SH-SY5Y (cell line): ENCODE results near the gene TOP2B.

ENCODE experiments used
- GATA2 ChIP-seq: IDR thresholded peaks from 2 replicates; pipeline ENCODE4 v1.6.1; 2011; ENCODE audit warnings: mild to moderate bottlenecking, low read depth, low read length
- GATA3 ChIP-seq: IDR thresholded peaks from 2 replicates; pipeline ENCODE4 v1.6.1; 2011; ENCODE audit warnings: low read depth, mild to moderate bottlenecking, low read length, moderate library complexity

Gene TOP2B, protein sequence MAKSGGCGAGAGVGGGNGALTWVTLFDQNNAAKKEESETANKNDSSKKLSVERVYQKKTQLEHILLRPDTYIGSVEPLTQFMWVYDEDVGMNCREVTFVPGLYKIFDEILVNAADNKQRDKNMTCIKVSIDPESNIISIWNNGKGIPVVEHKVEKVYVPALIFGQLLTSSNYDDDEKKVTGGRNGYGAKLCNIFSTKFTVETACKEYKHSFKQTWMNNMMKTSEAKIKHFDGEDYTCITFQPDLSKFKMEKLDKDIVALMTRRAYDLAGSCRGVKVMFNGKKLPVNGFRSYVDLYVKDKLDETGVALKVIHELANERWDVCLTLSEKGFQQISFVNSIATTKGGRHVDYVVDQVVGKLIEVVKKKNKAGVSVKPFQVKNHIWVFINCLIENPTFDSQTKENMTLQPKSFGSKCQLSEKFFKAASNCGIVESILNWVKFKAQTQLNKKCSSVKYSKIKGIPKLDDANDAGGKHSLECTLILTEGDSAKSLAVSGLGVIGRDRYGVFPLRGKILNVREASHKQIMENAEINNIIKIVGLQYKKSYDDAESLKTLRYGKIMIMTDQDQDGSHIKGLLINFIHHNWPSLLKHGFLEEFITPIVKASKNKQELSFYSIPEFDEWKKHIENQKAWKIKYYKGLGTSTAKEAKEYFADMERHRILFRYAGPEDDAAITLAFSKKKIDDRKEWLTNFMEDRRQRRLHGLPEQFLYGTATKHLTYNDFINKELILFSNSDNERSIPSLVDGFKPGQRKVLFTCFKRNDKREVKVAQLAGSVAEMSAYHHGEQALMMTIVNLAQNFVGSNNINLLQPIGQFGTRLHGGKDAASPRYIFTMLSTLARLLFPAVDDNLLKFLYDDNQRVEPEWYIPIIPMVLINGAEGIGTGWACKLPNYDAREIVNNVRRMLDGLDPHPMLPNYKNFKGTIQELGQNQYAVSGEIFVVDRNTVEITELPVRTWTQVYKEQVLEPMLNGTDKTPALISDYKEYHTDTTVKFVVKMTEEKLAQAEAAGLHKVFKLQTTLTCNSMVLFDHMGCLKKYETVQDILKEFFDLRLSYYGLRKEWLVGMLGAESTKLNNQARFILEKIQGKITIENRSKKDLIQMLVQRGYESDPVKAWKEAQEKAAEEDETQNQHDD (N-terminal part only)

GRCh38 chr3:25664812-25665314 lies at the start of gene TOP2B:
TSS of gene TOP2B (minus strand) at chr3:25664907. CDS start at chr3:25664297, 610 bp downstream.
- TF ChIP-seq GATA2: no peak
- no peak for TF ChIP-seq GATA3

GRCh38 chr3:25713341-25713985 lies 48.8 kb upstream of the TOP2B start:
- TF ChIP-seq GATA3 (no peak), GATA2 (no peak)

DNA sequence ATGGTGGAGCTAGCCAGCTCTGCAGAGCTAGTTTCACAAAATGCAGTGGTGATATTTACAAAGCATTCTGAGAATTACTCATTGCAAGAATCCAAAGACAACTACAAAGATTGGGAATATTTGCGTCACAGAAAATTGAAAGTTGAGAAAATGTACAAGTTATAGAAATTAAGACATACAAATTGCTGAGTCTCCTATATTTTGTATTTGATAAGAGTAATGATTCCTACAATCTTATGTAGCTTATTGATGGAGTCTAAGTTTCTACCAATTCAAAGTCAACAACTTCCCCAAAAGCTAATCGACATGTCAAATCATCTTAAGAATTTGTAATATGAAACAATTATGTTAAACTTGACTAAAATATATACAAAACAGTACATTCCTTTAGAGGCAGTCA lies 46.4 kb upstream of the TOP2B start:
- no peak for TF ChIP-seq GATA2
- TF ChIP-seq GATA3: no peak

DNA sequence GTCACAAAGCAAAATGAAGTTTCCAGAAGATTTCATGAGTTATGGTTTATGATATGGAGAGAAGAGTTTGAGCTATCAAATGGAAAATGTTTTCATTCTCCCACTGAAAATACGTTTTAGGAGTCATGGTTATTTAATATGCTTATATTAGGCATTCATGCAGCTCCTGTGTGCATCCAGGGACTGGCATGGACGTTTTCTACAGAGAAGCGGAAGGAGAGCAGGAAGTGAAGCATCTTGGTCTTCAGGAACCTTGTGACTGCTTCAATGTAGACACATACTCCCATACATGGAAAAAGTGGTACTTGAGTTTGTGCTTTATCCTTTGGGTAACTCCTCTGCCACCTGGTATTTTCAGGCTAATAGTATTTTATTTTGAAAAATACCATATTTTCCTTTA lies 43.3 kb upstream of the TOP2B start:
- TF ChIP-seq GATA3: no peak

- no peak for TF ChIP-seq GATA3
- TF ChIP-seq GATA2: no peak
These were observed 42.7 kb upstream of the TOP2B start for GRCh38 chr3:25707268-25707926.

GRCh38 chr3:25706213-25706612 lies 41.5 kb upstream of the TOP2B start:
- TF ChIP-seq GATA3 (no peak), GATA2 (no peak)

GRCh38 chr3:25697553-25697952 lies 32.8 kb upstream of the TOP2B start:
- TF ChIP-seq GATA3 (no peak), GATA2 (no peak)

- TF ChIP-seq GATA3 (no peak), GATA2 (no peak)
These were observed 31.2 kb upstream of the TOP2B start for GRCh38 chr3:25695731-25696420.

GRCh38 chr3:25693238-25693637 lies 28.5 kb upstream of the TOP2B start:
- TF ChIP-seq GATA2 (no peak), GATA3 (no peak)

- no peak for TF ChIP-seq GATA2
- no peak for TF ChIP-seq GATA3
These were observed 27.6 kb upstream of the TOP2B start for GRCh38 chr3:25692341-25692740.

DNA sequence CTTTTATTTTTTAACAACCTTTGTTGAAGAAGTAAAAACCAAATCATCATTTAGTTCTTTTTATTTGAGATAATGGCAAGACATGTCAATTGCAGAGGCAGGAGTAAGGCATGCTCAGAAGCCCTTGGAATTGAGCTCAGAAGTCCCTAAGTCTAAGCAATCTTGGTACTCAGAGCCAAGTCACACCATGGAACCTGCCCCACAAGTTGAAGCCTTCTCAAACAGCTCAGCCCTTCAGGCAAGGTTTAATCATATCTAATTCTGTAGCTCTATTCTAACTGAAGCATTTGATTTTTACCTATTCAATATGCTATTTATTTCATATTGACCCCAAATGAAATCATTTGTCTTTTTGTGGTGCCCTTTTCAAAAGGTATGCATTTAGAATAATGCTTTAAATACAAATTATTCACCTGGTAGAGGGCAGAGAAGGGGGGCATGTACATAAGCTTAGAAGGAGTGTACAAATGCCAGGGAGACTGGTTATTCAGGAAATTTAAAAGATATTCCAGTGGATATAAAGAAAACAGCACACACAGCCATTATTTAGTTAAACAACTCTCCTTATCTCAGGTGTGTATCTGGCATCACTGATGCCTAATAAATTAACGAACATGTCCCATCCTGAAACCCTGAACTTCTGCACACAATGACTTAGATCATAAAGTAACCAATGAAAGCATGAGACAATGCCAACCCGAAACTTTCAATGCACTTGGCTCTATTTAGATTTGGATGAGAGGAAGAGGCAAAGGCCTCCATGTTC lies 26.2 kb upstream of the TOP2B start:
- TF ChIP-seq GATA2 (no peak), GATA3 (no peak)

DNA sequence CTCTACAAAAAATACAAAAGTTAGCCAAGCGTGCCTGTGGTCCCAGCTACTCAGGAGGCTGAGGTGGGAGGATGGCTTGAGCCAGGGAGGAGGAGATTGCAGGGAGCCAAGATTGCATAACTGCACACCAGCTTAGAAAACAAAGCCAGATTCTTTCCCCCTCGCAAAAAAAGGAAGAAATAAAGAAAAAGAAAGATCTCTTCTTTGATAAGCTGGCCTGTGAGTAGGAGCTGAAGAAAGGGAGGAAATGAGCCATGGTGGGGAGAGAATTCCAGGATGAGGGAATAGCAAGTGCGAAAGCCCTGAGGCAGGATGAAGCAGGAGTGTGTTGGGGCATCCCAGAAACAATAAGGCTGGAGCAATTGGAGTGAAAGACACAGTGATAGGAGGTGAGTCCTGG lies 24.5 kb upstream of the TOP2B start:
- TF ChIP-seq GATA3: no peak
- no peak for TF ChIP-seq GATA2
